ENCODE measurements around the gene SERPINF2.

- TF ChIP-seq, protein P1, sequence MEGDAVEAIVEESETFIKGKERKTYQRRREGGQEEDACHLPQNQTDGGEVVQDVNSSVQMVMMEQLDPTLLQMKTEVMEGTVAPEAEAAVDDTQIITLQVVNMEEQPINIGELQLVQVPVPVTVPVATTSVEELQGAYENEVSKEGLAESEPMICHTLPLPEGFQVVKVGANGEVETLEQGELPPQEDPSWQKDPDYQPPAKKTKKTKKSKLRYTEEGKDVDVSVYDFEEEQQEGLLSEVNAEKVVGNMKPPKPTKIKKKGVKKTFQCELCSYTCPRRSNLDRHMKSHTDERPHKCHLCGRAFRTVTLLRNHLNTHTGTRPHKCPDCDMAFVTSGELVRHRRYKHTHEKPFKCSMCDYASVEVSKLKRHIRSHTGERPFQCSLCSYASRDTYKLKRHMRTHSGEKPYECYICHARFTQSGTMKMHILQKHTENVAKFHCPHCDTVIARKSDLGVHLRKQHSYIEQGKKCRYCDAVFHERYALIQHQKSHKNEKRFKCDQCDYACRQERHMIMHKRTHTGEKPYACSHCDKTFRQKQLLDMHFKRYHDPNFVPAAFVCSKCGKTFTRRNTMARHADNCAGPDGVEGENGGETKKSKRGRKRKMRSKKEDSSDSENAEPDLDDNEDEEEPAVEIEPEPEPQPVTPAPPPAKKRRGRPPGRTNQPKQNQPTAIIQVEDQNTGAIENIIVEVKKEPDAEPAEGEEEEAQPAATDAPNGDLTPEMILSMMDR (conservative IDR thresholded peaks at IDR 0.05 in 1 of 2, IDR thresholded peaks at IDR 0.05 in 1 of 2; ENCODE audit: low read depth in 1 of 2, low read length in 2 of 2) = no peak
- TF ChIP-seq EZH2 (IDR thresholded peaks at IDR 0.05; ENCODE audit: low read length, missing control alignments) = no peak
Measured at GRCh38 chr17:1792495-1793446, 50.1 kb downstream of the SERPINF2 start.

All from fibroblast of lung (primary cell).